Mesenteric fat pad (tissue), 1 donor: Measurements from ENCODE around the gene PIMREG. TPM values are rescaled to one million over a fixed set of nuclear protein-coding genes. Genes with fewer than 3 reads are reported as not detected.

Experiments used
- DNase-seq: peaks from one replicate; pipeline ENCODE4 v3.0.0-alpha.2; 2020; ENCODE audit warnings: low spot score
- total RNA-seq: library from RNA; stranded (reverse); fragmentation: NEBNext Ultra II Directional; extraction: Animal tissue kit (Norgen Biotek cat#: 25700); gene quantifications from one replicate; pipeline ENCODE4 v1.2.1, GENCODE V29; 2021
- donor health status: DM: yes; HTN: yes; CAD: no.

PIMREG gene
- total RNA-seq, 1 donor from 2014 or later: not detected

DNA sequence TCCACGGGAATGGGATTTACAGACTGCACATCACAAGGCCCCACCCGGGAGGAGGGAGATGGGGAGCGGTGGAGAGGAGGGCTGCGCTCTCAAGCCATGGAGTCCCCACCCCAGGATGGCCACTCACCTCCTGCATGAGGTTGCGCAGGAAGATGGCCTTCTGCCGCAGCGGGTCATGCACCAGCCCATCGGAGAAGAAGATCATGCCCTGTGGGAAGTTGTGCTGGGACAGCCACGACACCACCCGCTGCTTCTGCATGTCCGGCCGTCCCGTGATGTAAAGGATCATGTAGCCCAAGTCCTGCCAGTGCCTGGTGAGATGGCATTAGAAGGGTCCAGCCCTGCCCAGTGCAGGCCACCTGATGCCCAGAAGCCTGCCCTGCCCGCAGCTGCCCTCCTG lies 17.0 kb downstream of the PIMREG start:
- no peak for DNase-seq

DNA sequence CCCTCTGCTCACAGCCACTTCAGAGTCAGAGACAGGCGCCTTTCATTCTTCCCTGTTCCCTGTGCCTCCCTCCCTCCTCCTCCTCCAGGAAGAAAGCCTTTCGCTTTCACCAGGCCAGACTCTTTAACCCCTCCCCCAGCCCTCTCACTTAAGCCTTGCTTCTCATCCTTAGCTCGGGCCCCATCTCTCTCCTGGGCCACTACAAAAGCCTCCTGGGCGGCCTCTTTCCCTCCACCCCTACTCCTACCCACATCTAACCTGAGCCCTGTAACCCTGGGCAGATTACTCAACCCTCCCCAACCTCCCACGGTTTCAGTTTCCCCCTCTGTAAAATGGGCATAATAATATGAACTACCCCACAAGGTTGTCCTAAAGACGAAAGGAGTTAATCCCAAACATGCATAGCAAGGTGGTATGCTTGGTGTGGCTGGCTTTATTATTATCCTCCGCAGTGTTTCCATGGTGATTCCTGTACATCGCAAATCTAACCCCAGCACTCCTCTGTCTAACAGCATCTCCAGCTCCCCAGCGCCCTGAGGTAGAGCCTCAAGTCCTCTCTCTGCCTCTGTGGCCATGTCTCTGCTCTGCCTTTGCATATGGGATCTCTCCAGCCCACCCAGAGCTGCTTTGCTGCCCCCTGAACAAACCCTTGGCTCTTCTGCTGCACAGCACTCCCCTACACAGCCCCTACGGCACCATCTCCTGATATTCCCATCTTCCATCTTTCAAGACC lies 17.7 kb downstream of the PIMREG start:
- DNase-seq: no peak

DNA sequence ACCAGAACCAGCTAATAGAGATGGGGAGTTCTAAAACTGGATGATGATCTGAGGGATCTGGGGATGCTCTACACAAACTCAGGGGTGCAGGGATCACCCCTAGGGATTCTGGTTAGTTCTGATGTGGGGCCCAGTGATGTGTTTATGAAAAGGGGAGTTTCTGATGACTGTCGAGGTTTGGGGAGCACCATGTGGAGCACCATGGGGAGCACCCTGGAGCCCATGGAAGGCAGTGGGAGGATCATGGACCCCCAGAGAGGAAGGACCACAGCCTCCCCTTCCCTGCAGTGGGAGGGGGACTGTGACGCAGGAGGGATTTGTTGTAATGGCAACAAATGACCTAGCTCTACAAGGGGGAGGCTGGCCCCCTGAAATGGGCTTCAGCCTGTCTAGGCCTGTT lies 18.4 kb downstream of the PIMREG start:
- no peak for DNase-seq

DNA sequence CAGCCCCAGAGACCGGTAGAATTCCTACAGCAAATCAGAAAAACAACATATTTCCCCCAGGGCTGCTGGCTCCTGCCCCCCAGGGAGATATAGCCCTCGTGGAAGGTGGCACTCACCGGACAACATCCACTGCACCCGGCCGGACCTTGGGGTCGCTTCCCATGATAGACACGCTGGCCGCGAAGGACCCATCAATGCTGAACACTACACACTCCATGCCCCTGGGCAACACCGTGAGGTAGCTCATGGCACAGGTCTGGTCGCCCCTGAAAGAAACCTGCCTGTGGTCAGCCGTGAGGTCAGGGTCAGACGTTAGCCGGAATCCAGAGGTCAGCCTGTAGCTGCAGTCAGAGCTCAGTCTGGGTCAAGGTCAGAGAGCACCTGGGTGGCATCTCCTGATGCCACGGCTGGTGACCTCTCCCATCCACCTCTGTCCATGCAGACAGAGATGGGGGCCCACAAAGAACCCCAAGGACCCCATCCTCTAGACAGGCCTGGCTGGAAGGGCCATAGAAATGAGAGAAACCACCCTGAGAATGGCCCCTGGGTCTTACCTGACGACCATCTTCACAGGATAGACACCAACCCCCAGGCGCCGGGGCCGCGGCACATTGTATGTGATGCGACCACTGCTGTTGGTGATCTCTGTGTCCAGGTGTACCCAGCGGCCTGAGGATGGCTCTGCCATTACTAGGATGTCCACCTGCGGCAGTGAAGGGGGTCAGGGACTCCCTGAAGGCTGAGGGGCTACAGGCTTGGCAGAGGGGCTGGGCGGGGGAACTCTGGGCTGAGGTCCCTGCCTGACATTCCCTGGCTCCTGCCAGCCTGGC lies 19.6 kb downstream of the PIMREG start:
- DNase-seq: no peak

DNA sequence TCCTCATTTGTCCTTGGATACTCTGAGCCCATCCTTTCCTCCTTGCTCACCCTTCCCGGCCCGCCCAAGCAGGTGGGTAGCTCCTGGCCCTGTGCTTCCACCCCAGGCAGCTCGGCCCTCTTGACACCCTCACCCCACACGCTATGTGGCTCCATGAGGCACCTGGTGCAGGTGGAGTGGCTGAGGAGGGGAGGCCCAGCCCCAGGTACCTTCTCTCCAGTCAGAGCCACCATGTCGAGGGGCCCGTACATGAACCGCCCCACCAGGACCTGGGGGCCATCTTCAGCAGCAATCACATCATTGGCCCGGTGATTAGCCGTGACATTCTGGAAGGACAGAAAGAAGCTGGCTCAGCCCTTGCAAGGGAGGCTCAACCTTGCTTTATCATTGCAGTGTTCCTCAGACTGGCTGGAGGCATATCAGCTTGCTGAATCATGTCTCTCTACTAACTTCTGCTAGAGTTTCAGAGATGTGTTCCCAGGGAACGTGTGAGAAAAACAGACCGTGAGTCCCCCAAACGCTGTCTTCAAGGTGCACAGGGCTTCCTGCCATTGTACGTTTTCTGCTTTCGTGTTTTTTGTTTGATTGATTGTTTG lies 20.3 kb downstream of the PIMREG start:
- no peak for DNase-seq

DNA sequence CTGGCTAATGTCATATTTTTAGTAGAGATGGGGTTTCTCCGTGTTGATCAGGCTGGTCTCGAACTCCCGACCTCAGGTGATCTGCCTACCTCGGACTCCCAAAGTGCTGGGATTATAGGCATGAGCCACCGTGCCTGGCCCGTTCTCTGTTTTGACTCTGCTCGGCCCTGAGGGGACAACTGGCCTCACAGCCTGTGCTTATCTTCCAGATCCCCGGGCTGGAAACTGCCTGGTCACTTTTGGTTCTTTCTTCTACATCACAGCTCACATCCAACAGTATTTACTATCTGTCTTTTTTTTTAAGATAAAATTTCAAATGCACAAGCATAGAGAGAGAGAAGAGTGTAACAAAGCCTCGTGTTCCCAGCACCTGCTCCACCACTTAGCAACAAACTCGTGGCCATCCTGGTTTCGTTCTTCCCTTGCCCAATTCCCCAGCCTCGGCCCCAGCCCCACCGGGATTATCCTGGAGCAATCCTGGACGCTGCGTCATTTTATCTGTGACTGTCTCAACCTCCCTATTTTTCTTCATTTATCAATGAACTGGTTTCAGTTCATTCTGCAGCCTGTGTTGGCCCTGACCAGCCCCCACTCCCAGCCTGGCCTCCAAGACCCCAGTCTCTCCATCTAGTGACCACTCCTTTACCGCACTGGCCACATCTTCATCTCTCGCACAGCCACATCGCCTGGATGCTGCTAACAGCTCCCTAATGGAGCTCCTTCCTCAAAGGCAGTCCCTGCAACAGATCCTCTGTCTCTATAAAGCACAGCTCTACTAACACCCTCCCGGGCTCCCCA lies 21.1 kb downstream of the PIMREG start:
- DNase-seq: no peak

DNA sequence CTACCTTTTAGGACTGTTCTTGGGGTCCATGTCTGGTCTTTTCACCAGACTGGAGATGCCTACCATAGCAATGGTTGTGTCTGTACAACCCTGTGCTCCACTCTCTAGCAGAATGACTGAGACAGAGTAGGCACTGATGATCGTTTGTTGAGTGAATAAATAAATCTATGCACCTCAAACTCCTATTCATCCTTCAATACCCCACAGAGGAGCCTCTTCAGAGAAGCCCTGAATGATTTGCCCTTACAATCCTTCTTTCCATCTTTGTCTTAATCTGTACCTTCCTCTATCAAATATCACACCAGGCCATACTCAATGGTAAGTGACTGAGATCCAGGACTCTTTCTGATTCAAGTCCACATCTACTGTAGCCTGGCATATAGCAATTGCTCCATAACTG lies 23.3 kb downstream of the PIMREG start:
- DNase-seq: no peak

DNA sequence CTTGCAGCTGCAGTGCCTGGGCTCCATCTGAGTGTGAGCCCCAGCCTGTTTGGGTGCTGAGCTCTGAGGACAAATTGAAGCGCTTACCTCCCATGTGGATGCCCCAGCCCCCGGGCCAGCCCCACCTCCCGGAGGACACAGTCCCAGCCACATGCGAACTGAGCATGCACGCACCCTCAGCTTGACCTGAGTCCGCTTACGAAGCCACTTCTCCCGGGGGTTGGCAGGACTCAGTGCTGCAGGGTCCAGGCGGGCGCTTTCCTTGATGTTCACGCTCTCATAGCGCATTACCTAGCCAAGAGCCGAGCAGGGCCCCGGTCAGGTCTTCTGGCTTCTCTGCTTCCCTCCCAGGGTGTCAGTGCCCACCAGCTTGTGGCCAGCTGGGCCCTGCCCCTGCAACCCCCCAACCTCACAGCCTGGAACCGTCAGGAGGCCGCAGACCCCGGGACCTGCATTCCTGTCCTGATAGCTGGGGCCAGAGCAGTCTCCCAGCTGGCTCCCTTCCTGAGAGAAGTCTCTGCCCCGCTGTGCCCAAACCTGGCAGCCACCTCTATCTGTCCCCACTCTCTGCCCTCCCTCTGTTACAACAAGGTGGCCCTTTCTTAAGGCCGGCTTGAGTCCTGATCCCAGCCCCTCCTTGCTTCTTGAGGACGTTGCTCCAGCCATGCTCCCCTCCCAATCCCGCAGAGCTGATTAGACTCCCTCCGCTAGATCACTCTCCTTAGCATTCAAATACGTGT lies 24.0 kb downstream of the PIMREG start:
- DNase-seq: no peak

DNA sequence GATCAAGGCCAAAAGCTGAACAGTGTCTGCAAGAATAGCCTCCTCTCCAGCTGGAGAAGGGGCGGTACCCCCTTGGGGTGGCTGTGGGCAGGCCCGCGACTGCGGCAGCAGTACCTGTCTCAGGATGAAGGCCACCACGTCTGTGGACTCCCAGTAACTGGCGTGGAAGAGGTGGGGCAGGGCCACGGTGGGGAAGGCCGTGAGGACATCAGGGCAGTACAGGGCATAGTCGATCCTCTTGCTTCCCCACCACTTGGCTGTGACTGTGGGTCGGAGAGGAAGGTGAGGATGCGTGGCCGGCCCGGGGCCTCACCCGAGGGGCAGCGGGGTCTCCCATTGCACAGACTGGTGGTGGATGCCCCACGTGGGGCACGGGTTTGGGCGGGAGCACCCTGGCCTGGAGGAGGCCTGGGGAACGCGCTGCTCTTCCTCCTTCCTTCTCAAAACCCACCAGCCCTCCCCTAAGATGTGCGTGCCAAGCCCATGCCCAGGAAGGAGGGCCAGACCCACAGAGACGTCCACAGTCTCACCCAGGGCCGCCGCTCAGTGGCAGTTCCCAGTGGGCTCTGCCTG lies 26.0 kb downstream of the PIMREG start:
- DNase-seq: no peak

DNA sequence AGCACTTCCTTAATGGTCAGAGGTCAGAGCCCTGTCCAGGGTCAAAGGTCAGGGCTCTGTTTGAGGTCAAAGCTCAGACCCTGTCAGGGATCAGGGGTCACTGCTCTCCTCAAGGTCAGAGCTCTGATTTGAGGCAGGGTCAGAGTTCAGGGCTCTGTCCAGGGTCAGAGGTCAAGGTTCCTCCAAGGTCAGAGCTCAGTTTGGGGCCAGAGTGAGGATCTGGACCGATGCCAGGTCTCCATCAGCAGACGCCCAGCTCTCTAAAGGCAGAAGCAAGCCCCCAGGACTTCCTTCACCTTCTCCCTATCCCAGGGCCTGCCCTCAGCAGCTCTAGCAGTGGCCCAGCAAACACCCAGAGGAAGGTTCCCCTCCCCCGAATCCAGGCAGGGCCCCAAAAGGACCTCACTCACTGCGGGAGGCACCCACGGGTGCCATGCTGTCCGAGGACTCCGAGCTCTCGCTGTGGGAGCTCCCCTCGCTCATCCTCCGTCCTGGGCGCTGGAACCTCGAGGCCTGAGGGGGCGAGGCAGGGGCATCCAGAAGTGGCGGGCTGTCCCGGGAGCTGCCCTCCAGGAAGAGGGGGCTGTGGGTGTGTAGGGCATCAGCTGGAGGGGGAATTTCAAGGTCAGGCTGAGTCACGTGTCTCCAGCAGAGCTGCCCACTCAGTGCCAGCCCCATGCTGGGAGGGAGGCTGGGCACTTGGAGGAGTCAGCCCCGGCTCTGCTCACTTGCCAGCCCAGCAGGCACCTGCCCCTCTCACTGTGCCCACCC lies 26.7 kb downstream of the PIMREG start:
- no peak for DNase-seq

DNA sequence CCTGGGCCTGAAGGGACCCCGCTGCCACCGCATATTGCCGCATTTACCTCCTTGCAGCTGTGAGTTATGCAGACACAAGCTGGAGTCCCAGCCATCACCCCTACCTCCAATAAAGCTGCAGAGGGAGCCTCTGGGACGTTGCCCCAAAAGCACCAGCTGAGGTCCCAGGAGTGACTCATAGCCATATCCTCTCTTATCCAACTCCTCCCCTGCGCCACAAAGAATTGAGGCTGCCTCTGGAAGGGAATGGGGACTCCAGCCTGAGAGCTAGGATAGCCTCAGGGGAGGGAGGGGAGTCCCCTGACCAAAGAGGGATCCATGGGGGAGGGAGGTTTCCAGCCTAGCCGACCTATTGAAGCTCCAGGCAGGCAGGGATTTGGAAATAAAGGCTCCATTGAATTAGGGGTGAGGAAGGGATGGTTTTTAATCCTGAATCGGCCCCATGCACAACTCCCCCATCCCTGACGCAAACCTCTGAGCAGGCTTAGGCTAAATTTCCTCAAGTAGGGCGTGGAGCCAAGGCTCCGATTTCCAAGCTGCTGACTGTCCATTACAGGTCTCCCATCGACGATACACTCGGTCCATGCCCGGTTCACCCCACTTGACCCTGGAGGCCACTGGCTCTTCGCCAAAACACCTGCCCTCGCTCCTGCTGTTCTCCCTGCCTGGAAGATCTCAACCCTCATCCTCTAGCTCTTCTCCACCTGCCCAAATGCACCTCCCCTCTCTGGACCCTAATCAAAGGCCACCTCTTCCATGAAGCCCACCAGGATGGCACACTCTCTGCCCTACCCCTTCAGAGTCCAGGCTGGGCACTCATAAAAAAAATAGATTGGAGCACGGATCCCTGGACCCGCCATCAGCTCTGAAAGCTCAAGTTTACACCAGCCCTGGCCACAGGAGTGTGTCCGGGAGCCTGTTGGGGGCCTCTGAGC lies 27.5 kb downstream of the PIMREG start:
- DNase-seq: no peak

DNA sequence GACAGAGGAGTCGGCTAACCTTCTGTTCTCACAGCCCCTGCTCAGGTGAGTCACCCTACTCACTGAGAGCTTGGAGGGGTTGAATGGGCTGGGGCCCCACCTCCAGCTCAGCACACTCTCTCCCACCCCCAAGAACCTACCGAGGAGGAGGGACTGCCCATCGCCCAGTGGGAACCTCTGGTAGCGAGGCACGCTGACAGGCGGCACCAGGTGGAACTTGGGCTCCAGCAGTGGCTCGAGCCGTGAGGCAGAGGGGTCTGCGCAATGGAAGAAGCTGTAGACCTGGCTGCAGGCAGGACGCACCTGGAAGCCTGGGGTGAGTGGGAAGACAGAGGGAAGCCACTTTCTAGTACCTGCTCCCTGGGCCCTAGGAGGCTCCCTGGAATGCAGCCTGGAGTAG lies 28.3 kb downstream of the PIMREG start:
- DNase-seq: no peak

DNA sequence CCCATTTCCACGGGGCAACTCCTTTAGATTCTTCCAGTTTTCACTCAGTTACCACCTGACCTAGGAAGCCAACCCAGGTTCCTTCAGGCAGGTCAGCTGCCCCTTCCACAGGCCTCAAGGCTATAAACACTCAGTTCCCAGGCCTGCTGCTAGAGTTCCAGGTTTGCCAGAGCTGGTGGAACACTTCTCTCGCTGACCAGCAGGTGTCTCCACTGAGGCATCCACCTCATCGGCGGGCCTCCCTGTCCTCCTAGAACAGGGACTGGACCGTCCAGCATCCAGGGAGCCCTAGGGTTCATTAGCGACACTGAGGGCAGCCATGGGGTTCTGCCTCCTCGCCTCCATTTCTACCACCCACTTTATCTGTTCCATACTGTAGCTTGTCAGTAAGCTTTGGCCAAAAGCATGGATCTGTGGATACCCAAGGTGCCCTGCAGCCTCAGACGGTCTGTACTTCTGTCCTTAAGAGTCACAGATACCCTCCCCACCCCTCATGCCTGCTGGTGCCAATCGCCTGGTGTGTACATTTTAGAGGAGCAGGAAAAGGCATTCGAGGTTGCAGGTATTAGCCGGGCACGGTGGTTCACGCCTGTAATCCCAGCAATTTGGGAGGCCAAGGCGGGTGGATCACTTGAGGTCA lies 29.0 kb downstream of the PIMREG start:
- no peak for DNase-seq

DNA sequence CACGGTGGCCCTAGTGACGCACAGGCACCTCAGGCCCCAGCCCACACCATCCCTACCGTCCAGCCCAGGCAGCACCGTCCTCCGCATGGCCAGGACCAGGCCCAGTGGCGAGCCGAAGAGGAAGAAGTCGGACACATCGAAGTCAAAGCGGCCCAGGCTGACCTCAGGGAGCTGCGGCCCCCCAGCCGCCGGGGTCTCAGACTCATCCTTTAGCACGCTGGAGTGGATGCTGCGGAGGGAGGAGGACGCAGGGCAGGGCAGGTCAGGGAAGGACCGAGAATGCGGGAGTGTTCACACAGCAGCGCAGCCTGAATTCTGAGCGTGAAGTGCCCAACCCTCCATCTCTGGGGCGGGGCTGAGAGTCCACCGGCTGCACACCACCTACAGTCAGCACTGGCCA lies 30.1 kb downstream of the PIMREG start:
- DNase-seq: no peak

DNA sequence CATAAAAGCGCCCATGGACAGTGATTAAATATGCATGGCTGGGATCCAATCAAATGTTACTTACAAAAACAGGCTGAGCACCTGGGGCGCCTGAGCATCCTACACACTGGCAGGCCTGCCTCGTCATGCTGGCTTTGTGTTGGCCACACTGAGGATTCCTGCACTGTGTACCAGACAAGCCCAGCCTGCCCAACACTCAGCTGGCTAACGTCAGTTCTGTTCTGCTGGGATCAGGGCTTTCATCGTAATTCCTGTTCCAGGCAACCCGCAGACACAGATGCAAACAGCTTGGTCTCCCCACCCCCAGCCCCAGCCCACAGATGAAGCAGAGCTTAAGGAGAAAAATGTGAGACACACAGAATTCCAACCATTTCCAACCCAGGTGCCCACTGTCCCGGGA lies 30.7 kb downstream of the PIMREG start:
- no peak for DNase-seq

DNA sequence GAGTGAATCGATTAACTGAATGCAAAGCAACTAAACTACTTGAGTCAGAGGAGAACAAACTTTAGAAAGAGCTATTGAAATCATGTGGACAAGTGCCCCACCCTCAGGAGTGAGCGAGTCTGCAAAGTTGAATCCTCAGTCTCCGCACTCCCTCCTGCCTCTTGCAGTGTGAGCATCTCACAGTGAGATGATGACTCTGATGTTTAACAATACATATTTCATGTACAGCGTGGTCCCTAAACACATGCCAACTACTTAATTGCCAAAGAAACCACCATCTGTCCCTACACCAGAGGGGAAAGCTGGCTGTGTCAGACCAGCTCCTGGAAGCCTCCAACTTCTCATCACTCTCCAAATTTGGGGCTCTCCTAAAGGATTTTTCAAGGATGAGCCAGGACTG lies 31.2 kb downstream of the PIMREG start:
- no peak for DNase-seq

DNA sequence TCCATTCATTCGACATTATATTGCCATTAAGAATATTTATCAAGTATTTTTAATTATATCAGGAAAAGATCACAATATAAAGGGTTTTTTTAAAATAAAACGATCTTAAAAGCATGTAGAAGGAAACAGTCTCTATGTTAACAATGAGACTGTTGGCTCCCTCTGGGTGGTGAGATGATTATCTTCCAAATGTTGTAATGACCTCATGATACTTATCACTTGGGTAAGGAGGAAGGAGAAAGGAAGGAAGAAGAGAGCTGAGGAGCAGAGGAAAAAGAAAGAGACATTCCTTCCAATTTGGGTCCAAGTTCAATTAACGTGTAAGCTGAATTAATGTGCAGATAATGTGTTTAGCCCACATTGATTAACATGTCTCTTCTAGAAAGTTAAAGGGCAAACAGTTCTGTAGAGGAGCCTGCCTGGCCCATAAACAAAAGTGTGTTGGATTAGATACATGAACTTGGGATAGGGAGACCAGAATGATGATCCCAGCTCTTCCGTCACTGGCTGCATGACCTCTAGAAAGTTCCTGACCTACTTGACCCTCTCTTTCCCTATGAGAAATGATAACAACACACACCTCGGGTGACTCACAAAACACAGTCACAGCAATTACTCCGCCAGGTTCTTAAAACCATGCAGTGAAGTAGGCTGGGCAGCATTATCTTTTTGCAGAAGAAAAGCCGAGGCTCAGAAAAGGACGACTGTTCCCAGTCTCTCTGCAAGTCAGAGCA lies 32.0 kb downstream of the PIMREG start:
- no peak for DNase-seq
